Stomach (tissue), 4 donors: ENCODE results near the gene ADGRG1.

Source experiments
- EP300 ChIP-seq: sonication (generic); formaldehyde crosslinking; IDR thresholded peaks from one replicate; pipeline ENCODE4 v1.6.1; 2017; ENCODE audit warnings: antibody characterized with exemption
- POLR2AphosphoS5 ChIP-seq, 3 donors: sonication (generic); formaldehyde crosslinking; IDR thresholded peaks; one replicate each; pipeline ENCODE4 v1.6.1; 2016; ENCODE audit warnings: antibody characterized with exemption in 3 of 3
- TF ChIP-seq, protein P1 (sequence below), 7 experiments: fragments of 450-650 bp in 4 of 7; fragments of 200-600 bp in 3 of 7; sonication (generic) in 3 of 7; IDR thresholded peaks; one replicate each; pipeline ENCODE4 v1.5.1; 2016 to 2019; ENCODE audit warnings: antibody characterized with exemption in 7 of 7, control low read depth in 2 of 7, mild to moderate bottlenecking in 1 of 7

DNA sequence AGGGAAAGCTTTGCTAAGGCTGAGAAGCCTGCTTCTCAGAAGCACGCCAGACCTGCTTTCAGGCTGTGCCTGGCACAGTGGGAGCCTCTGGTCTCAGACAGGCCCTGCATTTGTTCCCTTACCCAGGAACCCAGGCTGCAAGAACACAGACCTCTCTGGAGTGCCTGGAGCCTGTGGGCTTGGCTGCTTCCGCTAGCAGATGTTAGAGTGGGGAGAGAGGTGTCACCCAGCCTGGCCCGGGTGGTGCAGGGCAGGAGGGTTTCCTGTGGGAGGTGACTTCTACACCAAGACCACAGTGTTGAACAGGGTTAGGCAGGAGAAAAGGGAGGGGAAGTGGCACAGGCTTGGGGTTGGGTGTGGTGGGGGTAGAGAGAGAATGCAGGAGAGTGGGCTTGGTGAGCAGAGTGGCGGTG lies 35.8 kb upstream of the ADGRG1 start:
- TF ChIP-seq POLR2AphosphoS5 (IDR thresholded peaks at IDR 0.05) (no peak), EP300 (no peak)
- TF ChIP-seq, protein P1, sequence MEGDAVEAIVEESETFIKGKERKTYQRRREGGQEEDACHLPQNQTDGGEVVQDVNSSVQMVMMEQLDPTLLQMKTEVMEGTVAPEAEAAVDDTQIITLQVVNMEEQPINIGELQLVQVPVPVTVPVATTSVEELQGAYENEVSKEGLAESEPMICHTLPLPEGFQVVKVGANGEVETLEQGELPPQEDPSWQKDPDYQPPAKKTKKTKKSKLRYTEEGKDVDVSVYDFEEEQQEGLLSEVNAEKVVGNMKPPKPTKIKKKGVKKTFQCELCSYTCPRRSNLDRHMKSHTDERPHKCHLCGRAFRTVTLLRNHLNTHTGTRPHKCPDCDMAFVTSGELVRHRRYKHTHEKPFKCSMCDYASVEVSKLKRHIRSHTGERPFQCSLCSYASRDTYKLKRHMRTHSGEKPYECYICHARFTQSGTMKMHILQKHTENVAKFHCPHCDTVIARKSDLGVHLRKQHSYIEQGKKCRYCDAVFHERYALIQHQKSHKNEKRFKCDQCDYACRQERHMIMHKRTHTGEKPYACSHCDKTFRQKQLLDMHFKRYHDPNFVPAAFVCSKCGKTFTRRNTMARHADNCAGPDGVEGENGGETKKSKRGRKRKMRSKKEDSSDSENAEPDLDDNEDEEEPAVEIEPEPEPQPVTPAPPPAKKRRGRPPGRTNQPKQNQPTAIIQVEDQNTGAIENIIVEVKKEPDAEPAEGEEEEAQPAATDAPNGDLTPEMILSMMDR (IDR thresholded peaks at IDR 0.05): no peak
